GM10248 (cell line): Measurements from ENCODE around the gene FTL.
A peak's percentile ranks its signal among the peaks of the same experiment; 100 is the strongest.

Source experiments
- CTCF ChIA-PET: fragments of 300-600 bp; sonication (Branson Sonifier 250); formaldehyde crosslinking; extraction: SDS; loops from one replicate; lab custom pipeline; 2021; ENCODE audit warnings: antibody characterized with exemption; lab: Yijun Ruan, JAX
- POLR2A ChIA-PET: fragments of 350-650 bp; sonication (Branson Sonifier 250); formaldehyde crosslinking; extraction: SDS; loops from one replicate; lab custom pipeline; 2020; ENCODE audit warnings: antibody characterized with exemption; lab: Yijun Ruan, JAX
- DNase-seq: peaks from one replicate; pipeline ENCODE4 v3.0.0; 2012; ENCODE audit errors: extremely low spot score
- CTCF ChIP-seq: IDR thresholded peaks from 2 replicates; pipeline ENCODE4 v1.5.1; 2012; ENCODE audit warnings: mild to moderate bottlenecking, low read depth; ENCODE audit errors: extremely low read depth, missing control alignments, control extremely low read depth

Gene FTL

GRCh38 chr19:48963371-48964204, 1.5 kb upstream of the FTL start:
- no peak for TF ChIP-seq CTCF
- peak; percentile 84 for DNase-seq
- POLR2A ChIA-PET, result interaction anchor here (0.7 to 1.5 kb wide), 9 partner anchors 9 to 90 kb away, joined by 3 to 20 read pairs (median 3); partner anchors contain the start of genes GYS1 and PPP1R15A
- CTCF ChIA-PET, result interaction anchor here (1.0 to 2.2 kb wide), 5 partner anchors 10 to 168 kb away, joined by 3 to 7 read pairs (median 5); partner anchors contain the start of genes GYS1, NUCB1 and RUVBL2

GRCh38 chr19:48964205-48965039, 687 bp upstream of the FTL start:
- no peak for DNase-seq
- ChIA-PET CTCF (interaction anchor here (1.0 to 2.2 kb wide), 5 partner anchors 11 to 169 kb away, joined by 3 to 7 read pairs (median 5); partner anchors contain the start of genes GYS1, NUCB1 and RUVBL2), POLR2A (interaction anchor here (0.7 to 3.8 kb wide), 19 partner anchors 10 to 171 kb away, joined by 3 to 67 read pairs (median 5); partner anchors contain the start of genes BAX, GYS1, NUCB1 and PPP1R15A)
- TF ChIP-seq CTCF, result no peak

GRCh38 chr19:48965806-48966540, 864 bp downstream of the FTL start:
- peak; percentile 73 for DNase-seq
- TF ChIP-seq CTCF, result no peak
- POLR2A ChIA-PET, result interaction anchor here (0.8 to 3.8 kb wide), 15 partner anchors 10 to 493 kb away, joined by 3 to 67 read pairs (median 9); partner anchors contain the start of genes BAX, GYS1, NUCB1 and PPP1R15A
- CTCF ChIA-PET, result interaction anchor here (1.1 to 3.1 kb wide), 6 partner anchors 12 to 178 kb away, joined by 3 to 27 read pairs (median 4); partner anchors contain the start of genes GYS1, HSD17B14 and RUVBL2

GRCh38 chr19:48966541-48967345, 1.6 kb downstream of the FTL start:
- CTCF ChIA-PET, result interaction anchor here (1.1 to 3.1 kb wide), 7 partner anchors 11 to 179 kb away, joined by 3 to 27 read pairs (median 4); partner anchors contain the start of genes GYS1, HSD17B14 and RUVBL2
- POLR2A ChIA-PET, result interaction anchor here (0.8 to 3.8 kb wide), 16 partner anchors 10 to 492 kb away, joined by 3 to 67 read pairs (median 10); partner anchors contain the start of genes BAX, GYS1, PPP1R15A and RUVBL2
- DNase-seq, result no peak
- TF ChIP-seq CTCF, result no peak
